ENCODE measurements around the gene PPM1D.

- no peak for TF ChIP-seq RARB (CRISPR knock-in tag; IDR thresholded peaks at IDR 0.05)
- TF ChIP-seq, protein P1, sequence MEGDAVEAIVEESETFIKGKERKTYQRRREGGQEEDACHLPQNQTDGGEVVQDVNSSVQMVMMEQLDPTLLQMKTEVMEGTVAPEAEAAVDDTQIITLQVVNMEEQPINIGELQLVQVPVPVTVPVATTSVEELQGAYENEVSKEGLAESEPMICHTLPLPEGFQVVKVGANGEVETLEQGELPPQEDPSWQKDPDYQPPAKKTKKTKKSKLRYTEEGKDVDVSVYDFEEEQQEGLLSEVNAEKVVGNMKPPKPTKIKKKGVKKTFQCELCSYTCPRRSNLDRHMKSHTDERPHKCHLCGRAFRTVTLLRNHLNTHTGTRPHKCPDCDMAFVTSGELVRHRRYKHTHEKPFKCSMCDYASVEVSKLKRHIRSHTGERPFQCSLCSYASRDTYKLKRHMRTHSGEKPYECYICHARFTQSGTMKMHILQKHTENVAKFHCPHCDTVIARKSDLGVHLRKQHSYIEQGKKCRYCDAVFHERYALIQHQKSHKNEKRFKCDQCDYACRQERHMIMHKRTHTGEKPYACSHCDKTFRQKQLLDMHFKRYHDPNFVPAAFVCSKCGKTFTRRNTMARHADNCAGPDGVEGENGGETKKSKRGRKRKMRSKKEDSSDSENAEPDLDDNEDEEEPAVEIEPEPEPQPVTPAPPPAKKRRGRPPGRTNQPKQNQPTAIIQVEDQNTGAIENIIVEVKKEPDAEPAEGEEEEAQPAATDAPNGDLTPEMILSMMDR (IDR thresholded peaks at IDR 0.05): peak; percentile 55
- TF ChIP-seq ZFP36 (IDR thresholded peaks at IDR 0.05; ENCODE audit: borderline replicate concordance, partially characterized antibody): no peak
Observed at GRCh38 chr17:60586288-60586974, 13.6 kb upstream of the PPM1D start.

Measured in A549 (cell line).